GM21447 (cell line): ENCODE data around the gene ARFGAP2.
"Not testable (repeated sequence)": the region's sequence is repeated elsewhere in the genome, so short reads cannot be mapped to it uniquely, and the experiment has no call there.

Source experiments
- ATAC-seq: cut with Tn5 transposase; IDR thresholded peaks from one replicate; pipeline ENCODE4 v1.9.1; 2021; ENCODE audit not compliant: unreplicated experiment

Gene ARFGAP2

DNA sequence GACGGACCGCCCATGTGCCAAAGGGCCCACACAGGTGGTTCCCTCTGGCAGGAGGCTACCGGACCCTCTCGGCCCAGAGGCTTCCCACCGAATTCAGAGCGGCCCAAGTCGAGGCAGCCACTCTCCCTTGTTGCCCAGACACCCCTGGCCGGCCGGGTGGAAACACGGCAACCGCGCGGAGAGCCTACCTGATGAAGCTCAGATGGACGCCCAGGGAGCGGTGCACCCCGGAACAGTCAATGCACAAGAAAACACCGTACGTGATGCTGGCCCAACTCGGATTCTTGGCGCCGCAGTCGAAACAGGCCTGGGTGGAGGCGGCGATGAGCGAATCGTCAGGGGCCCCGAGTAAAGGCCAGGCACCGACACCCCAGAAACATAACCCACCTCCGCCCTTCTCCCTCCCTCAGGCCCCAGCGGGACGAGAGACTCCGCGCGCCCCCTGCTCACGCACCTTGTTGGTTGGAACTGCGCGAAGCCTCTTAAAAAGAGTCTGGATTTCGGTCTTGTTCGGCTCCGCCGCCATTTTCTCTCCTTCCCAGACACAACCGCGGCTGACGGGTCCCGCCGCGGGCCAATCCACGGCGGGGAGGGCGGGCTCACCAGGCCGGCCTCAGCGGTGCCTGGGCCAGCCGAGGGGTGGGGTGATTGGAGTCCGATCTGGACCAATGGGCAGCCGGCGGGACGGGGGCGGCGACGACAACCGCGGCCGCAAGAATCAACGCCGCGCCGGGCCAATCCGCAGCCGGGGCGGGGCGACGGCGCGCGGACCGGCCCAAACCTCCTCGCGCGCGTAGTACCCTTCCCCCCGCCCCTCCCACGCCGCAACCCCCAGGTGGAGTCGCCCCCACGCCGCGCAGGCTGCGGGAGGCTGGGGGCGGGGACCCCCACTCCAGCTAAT lies at the start of gene ARFGAP2:
Gene ARFGAP2, minus strand, starts transcription at position 552 of the 901 bp plus-strand sequence. Its CDS starts 26 bp downstream, at position 526.
- peak; percentile 87 for ATAC-seq

GRCh38 chr11:47225552-47226400 lies 49.1 kb upstream of the ARFGAP2 start:
- ATAC-seq: peak; percentile 92

DNA sequence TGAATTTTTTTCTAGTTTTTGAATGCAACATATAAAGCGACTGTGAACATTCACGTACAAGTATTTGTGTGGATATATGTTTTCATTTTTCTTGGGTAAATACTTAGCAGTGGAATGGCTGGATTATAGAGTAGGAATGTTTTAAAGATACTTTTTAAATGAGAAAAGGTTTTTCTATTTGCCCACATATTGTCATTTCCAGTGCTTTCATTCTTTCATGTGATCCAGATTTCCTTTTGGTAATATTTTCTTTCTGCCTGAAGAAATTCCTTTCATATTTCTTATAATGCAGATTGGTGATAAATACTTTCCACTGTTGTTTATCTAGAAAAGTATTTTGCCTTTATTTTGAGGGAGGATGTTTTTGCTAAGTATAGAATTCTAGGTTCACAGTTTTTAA lies 46.0 kb upstream of the ARFGAP2 start:
- no peak for ATAC-seq

- ATAC-seq: no peak
These were observed 43.7 kb upstream of the ARFGAP2 start for GRCh38 chr11:47220401-47220821.

- peak; percentile 25 for ATAC-seq
These were observed 39.6 kb upstream of the ARFGAP2 start for GRCh38 chr11:47216121-47216798.

DNA sequence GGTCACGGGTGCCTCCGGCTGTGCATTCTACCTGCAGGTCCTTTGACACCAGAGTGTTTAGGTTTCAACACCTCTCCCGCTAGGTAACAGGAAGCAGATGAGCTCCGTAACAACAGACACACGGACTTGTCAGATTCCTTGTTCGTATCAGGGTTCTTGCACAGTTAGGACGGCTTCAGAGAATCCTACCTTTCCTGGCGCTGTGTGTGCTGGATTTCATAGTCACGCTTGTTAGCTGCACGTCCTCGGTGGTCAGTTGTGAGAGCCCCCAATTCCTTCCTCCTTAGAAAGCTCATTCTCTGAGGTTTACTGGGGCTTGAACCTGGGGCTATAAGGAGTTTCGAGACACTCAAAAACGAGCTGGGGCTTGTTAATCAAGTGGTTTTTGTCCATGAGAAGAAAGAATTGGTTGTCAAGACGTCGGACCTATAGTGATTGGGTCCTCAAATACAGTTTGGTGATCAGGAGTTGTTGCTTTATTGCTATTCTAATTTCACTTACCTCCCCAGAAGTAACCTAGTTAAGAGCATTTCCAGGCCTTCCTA lies 38.8 kb upstream of the ARFGAP2 start:
- no peak for ATAC-seq

DNA sequence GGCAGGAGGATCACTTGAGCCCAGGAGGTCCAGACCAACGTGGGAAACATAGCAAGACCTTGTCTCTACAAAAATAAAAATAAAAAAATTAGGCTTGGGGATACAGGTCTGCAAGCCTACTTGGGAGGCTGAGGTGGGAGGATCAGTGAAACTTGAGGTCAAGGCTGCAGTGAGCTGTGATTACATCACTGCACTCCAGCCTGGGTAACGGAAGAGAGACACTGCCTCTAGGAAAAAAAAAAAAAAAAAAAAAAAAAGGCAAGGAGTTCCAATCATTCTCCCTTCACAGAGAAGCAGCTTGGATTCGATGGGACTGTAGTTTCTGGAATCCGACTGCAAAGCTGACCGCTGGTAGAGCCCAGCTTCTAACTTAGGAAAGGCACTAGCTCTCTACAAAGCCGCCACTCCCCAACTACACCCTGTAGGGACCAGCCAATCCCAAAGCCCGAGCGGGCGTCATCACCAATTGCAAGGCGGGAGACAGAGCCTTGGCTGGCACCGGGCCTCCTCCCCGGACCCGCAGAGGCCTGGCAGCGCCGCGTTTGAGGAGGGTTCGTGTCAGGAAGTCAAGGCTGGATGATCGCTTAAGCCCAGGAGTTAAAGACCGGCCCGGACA lies 37.4 kb upstream of the ARFGAP2 start:
- ATAC-seq: peak; percentile 64

- no peak for ATAC-seq
These were observed 36.3 kb upstream of the ARFGAP2 start for GRCh38 chr11:47212938-47213337.

DNA sequence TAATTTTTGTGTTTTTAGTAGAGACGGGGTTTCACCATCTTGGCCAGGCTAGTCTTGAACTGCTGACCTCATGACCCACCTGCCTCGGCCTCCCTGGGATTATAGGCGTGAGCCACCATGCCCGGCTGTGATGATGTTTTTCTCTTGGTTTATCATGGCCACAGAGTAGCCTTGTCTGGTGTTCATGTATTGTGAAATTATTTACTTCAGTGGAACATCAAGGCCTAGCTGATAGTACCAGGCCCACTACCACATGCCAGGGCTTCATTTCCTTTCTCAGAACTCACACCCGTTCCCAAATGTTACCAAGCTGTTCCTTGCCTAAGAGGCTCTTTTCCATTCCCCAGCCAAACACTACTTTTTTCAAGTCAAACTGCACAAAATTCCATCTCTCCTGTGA lies 31.9 kb upstream of the ARFGAP2 start:
- ATAC-seq: no peak

DNA sequence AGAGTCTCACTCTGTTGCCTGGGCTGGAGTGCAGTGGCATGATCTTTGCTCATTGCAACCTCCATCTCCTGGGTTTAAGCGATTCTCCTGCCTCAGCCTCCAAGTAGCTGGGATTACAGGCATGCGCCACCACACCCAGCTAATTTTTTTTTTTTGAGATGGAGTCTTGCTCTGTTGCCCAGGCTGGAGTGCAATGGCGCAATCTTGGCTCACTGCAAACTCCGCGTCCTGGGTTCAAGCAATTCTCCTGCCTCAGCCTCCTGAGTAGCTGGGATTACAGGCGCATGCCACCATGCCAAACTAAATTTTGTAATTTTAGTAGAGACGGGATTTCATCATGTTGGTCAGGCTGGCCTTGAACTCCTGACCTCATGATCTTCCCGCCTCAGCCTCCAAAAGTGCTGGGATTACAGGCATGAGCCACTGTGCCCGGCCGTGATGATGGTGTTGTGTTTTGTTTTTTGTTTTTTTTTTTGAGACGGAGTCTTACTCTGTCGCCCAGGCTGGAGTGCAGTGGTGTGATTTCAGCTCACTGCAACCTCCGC lies 31.4 kb upstream of the ARFGAP2 start:
- ATAC-seq: not testable (repeated sequence)

- ATAC-seq: no peak
These were observed 30.8 kb upstream of the ARFGAP2 start for GRCh38 chr11:47207459-47207858.

DNA sequence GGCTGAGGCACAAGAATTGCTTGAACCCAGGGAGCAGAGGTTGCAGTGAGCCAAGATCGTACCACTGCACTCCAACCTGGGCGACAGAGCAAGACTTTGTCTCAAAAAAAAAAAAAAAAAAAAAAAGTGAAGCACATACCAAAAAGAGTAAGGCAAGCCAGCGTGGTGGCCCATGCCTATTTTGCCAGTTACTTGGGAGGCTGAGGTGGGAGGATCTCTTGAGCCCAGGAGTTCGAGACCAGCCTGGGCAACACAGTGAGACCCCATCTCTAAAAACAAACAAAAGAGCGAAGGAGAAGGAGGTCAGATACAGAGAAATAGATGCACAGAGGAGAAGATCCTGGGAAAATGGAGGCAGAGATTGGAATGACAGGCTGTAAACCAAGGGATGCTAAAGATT lies 29.9 kb upstream of the ARFGAP2 start:
- not testable (repeated sequence) for ATAC-seq

DNA sequence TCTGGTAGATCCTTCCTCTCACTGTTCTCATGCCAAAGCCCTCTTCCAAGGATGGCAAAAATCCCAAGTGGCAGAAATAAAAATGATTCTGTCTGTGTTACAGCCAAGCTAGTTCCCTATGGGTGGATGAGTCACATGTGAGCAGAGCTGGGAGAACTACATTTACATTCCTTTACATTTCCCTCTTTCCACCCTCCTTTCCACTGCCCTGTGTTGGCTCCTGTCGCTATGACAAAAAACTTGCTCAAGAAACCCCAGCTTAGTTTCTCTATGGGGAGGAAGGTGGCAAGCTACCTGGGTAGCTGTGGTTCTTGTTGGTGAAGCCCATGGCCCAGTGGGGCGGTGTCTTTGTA lies 27.9 kb upstream of the ARFGAP2 start:
- ATAC-seq: no peak

DNA sequence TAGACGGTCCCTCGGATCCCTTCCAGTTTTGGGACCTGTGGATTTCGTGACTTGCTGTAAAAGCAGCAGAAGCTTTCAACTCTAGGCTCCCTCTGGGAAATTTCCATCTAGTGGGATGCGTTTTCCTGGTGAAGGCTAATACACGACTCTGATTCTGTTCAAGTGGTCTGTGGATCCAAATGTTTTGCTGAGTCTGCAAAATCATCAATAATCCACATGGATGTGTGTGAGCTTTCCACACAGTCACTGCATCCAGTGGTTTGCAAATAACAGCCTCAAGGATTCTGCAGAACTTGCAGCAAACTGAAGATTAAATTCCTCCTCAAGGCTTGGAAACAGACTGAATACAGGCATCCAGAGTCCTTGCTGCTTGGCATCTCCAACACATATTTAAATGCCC lies 25.9 kb upstream of the ARFGAP2 start:
- no peak for ATAC-seq

DNA sequence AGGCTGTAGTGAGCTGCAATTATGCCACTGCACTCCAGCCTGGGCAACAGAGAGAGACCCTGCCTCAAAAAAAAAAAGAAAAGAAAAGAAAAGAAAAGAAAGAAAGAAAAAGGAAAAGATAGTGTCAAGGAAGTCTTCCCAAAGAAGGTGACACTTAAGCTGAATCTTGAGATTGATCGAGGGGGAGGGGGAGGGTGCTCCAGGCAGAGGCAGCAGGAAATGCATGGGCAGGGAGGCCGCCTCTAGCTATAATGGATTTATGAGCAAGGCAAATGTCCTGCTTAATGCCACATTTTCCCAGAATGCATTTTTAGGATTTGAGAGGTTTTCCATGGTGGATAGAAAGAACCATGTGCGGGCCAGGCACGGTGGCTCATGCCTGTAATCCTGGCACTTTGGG lies 24.3 kb upstream of the ARFGAP2 start:
- no peak for ATAC-seq

- not testable (repeated sequence) for ATAC-seq
These were observed 21.5 kb upstream of the ARFGAP2 start for GRCh38 chr11:47198161-47198560.

- no peak for ATAC-seq
These were observed 15.4 kb upstream of the ARFGAP2 start for GRCh38 chr11:47192111-47192510.

DNA sequence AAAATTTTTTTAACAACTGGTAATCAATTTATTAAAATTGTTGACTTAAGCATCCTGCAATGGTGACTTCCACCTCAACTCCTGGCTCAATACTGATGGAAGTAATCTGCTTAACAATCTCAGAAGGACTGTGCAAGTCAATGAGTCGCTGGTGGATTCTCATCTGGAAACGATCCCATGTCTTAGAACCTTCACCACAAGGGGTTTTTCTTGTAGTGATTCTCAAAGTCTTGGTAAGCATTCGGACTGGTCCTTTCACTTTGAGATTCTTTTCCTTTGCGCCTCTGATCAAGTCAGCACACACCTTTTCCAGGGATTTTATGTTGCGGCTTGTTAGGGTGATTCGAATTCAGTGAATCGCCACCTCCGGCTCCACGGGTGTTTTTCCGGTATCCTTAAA lies 14.5 kb upstream of the ARFGAP2 start:
- not testable (repeated sequence) for ATAC-seq

DNA sequence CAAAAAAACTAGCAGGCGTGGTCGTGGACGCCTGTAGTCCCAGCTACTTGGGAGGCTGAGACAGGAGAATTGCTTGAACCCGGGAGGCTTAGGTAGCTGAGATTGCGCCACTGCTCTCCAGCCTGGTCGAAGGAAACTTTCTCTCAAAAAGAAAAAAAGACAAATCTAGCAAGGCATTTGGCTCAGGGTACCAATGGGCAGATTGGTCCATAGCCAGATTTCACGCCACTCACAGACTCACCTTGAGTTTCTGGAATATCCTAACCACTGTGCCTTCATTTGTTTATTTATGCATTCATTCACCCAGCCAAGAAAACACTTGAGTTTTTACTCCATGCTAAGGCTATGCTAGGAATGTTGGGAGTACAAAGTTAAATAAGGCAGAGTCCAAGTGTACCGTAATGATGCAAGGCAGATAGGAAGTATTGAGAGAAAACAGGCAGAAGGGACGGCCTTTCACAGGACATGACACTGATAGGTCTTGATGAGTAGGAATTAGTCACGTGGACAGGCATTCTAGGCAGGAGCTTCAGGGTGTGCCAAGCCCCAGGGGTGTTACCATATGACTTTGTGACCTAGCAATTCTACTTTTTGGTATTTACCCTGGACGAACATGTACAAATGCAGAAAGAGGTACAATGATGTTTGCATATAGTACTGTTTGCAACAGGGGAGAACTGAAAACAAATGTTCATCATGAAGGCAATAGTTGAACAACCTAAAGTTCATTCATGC lies 12.6 kb upstream of the ARFGAP2 start:
- ATAC-seq: no peak

DNA sequence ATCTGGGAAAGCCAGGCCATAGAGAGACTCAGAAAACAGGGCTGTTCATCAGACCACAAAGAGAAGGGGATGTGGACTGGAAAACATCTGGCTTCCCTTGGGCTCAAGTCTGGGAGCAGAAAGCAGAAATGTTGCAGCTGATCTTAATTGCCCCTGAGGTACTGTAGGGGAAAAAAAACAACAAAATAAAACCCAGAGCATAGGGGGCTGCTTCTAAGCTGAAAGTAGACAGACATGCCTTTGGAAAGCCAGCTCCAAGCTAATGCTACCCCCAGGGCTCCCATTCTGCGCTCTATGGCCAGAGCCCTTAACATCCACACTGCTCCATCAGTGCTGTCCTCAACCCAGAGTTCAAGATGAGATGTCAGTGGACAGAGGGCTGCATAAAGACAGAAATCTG lies 11.6 kb upstream of the ARFGAP2 start:
- ATAC-seq: no peak
